Astrocyte of the spinal cord (primary cell): ENCODE measurements around the gene CAMK2N1.

Source experiments
- DNase-seq: peaks from one replicate; pipeline ENCODE4 v3.0.0; 2011; ENCODE audit warnings: low read depth, low spot score
- H3K4me3 ChIP-seq: 2 replicates; pipeline ENCODE4 v1.5.1; 2011; ENCODE audit warnings: low read depth, mild to moderate bottlenecking, low read length, moderate library complexity
- in situ Hi-C: cut with HindIII; loops from 2 replicates; pipeline ENCODE4 v1.10.0; 2017; ENCODE audit warnings: low sequenced_read_pairs
- TF ChIP-seq, protein P1 (sequence below): IDR thresholded peaks from 2 replicates; pipeline ENCODE4 v1.5.1; 2012; ENCODE audit warnings: low read depth, mild to moderate bottlenecking, low read length, inconsistent platforms

The CAMK2N1 gene

DNA sequence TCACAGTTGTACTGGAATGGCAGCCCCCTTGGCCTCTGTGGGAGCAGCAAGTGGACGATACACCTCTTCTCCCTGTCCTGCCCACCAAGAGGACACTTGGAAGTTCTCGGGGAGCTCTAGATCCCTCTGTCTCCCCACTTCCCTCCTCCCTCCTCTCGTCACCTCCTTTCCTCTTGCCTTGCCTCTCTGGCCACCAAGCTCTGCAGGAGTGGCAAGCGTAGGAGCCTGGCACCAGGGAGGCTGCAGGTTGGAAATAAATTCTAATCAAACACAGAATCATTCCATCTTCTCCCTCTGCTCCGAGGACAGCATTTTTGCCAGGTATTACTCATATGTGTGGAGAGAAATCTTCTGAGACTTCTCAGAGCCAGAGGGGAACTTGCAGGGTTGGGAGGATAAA is 20.8 kb downstream of the CAMK2N1 start:
- in situ Hi-C loops, result no loop called here
- TF ChIP-seq, protein P1, sequence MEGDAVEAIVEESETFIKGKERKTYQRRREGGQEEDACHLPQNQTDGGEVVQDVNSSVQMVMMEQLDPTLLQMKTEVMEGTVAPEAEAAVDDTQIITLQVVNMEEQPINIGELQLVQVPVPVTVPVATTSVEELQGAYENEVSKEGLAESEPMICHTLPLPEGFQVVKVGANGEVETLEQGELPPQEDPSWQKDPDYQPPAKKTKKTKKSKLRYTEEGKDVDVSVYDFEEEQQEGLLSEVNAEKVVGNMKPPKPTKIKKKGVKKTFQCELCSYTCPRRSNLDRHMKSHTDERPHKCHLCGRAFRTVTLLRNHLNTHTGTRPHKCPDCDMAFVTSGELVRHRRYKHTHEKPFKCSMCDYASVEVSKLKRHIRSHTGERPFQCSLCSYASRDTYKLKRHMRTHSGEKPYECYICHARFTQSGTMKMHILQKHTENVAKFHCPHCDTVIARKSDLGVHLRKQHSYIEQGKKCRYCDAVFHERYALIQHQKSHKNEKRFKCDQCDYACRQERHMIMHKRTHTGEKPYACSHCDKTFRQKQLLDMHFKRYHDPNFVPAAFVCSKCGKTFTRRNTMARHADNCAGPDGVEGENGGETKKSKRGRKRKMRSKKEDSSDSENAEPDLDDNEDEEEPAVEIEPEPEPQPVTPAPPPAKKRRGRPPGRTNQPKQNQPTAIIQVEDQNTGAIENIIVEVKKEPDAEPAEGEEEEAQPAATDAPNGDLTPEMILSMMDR, result no peak
- H3K4me3 ChIP-seq, result no peak overlapping the region
- no peak for DNase-seq

DNA sequence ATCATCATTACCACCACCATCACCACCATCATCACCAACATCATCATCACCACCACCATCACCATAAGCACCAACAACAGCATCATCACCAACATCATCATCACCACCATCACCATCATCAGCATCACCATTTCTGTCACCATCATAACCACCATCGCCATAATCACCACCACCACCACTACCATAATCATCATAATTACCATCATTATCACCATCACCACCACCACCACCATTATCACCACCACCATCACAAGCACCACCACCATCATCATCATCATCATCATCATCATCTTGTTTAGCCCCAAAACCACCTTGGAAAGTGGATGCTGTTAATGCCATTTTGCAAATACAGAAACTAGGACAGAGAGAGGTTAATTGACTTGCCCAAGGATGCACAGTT is 22.5 kb downstream of the CAMK2N1 start:
- no peak overlapping the region for H3K4me3 ChIP-seq
- no peak for DNase-seq
- TF ChIP-seq, protein P1, result no peak
- in situ Hi-C loops, result no loop called here

DNA sequence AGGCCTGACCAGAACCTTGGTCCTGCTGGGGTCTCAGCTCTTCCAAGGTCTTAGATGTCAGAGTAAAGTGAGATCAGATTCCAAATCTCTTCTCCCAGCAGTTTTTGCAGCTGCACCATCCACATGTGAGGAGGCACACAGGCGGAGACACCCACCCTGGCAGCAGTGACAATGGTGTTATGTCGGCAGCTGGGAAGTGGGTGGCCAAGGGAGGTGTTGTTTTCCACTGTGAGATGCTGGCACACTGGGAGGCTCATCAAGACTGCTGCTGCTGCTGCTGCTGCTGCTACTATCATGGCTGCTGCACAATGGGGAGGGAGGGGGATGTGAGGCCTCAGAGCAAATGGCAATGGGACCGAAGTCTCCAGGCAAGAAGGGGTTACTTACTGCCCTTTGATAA is 23.6 kb downstream of the CAMK2N1 start:
- TF ChIP-seq, protein P1, result no peak
- no peak for DNase-seq
- in situ Hi-C loops, result no loop called here
- no peak overlapping the region for H3K4me3 ChIP-seq

DNA sequence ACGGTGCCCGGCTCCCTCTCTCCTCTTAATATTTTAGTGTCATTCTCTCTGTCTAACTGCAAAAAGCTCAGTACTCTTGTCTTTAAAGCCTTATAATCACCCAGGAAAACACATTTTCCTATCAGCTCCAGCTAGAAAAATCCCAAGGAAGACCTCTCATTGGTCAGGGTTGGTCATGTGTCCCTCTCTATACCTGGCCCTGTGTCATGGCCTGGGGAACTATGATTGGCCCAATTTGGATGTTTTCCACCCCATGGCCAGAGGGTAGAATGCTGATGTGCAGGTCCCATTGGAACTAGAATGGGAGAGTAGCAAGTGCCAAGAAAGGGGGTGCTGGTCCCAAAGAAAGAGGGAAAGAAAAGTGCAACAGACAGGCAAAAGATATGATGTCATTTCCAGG is 27.3 kb downstream of the CAMK2N1 start:
- TF ChIP-seq, protein P1, result no peak
- H3K4me3 ChIP-seq, result no peak overlapping the region
- DNase-seq, result no peak
- in situ Hi-C loops, result no loop called here

DNA sequence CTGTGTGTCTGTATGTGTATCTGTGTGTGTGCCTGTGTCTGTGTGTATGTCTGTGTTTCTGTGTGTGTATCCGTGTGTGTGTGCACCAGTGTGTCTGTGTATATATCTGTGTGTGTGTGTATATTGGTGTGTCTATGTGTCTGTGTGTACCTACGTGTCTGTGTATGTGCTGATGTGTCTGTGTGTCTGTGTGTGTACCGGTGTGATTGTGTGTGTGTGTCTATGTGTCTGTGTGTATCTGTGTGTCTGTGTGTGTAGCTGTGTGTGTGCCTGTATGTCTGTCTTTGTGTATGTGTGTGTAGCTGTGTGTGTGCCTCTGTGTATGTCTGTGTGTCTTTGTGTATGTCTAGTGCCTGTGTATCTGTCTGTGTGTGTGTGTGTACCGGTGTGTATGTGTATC is 32.0 kb downstream of the CAMK2N1 start:
- DNase-seq, result no peak
- in situ Hi-C loops, result no loop called here
- H3K4me3 ChIP-seq, result no peak overlapping the region
- TF ChIP-seq, protein P1, result no peak

DNA sequence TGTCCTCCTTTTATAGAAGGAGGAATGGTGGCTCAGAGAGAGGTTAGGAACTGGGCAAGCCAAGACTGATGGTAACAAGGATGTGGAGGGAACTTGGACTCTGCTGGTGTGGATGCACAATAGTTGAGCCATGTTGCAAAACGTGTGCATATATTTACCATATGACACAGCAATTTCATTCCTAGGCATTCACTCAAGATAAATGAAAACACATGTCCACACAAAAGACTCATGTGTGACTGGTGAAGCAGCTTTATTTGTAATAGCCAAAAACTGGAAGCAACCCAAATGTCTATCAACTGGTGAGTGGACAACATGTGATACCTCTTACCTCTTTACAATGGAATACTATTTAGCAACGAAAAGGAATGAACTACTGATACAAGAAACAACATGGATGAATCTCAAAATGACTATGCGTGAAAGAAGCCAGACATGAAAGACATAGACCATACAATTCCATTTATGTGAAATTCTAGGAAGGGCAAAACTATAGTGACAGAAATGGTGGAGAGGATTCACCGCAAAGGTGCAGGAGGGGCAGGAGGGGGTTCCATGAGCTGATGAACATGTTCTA is 36.2 kb downstream of the CAMK2N1 start:
- no peak for DNase-seq
- no peak overlapping the region for H3K4me3 ChIP-seq
- in situ Hi-C loops, result no loop called here
- TF ChIP-seq, protein P1, result no peak

DNA sequence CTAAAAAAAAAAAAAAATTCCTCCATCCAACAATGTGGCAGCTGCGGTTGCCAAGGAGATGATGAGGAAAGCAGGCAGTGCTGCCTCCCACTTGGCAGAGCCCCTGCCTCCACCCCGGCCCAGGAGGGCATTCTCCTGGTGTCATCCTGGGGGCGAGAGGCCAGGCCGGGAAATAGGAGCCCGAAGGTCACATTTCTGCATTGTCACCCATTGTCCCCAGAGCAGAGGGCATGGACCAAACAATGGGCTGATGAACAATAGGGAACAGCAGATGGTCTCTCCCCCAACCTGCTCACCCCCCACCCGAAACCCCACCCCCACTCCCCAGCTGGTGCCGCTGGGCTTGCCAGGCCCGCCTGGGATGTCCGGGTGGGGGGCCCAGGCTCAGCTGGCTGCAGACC is 37.3 kb downstream of the CAMK2N1 start:
- in situ Hi-C loops, result no loop called here
- TF ChIP-seq, protein P1, result no peak
- no peak overlapping the region for H3K4me3 ChIP-seq
- DNase-seq, result no peak
